ENCODE data around the gene PNPLA5. TPM values are rescaled to one million over a fixed set of nuclear protein-coding genes. Genes with fewer than 3 reads are reported as not detected.
"Not testable (repeated sequence)": the region's sequence is repeated elsewhere in the genome, so short reads cannot be mapped to it uniquely, and the experiment has no call there.

The PNPLA5 gene
- total and polyA plus RNA-seq, 2 donors (not counting 1 experiment from before 2014, with no cell fraction given): 0.33 TPM; not detected in 1

- H3K9me3 ChIP-seq (ENCODE audit: control insufficient read depth, insufficient read depth, low read depth, low read length): no peaks in the 10 kb centered on the region
- H3K27me3 ChIP-seq (ENCODE audit: control insufficient read depth, insufficient read depth, low read length): peaks cover 2% of the 10 kb centered on the region
- H3K9ac ChIP-seq (ENCODE audit: insufficient read depth, low read length): no peak overlapping the region
- H3K4me1 ChIP-seq (ENCODE audit: control insufficient read depth, extremely low read depth, insufficient read depth, low read length): no peaks in the 10 kb centered on the region
- no peaks in the 10 kb centered on the region for H3K79me2 ChIP-seq (ENCODE audit: control insufficient read depth, insufficient read depth, low read length)
- DNase-seq (ENCODE audit: low read depth in 2 of 2): no peak
- no peak overlapping the region for H3K4me3 ChIP-seq (replicated peaks in 1 of 4; ENCODE audit: control extremely low read depth in 1 of 4, insufficient read depth in 1 of 4, low read depth in 3 of 4, low read length in 4 of 4)
- TF ChIP-seq CTCF (conservative IDR thresholded peaks at IDR 0.05 in 1 of 2, IDR thresholded peaks at IDR 0.05 in 1 of 2; ENCODE audit: low read depth in 1 of 2, low read length in 2 of 2): no peak
- TF ChIP-seq EZH2 (IDR thresholded peaks at IDR 0.05; ENCODE audit: low read length, missing control alignments): no peak
- H4K20me1 ChIP-seq (ENCODE audit: control insufficient read depth, extremely low read depth, insufficient read depth, low read length): no peaks in the 10 kb centered on the region
- H2AFZ ChIP-seq (ENCODE audit: low read length): no peak overlapping the region
- H3K27ac ChIP-seq (ENCODE audit: insufficient read depth, low read length): no peak overlapping the region
- H3K36me3 ChIP-seq (ENCODE audit: control insufficient read depth, insufficient read depth, low read length): no peaks in the 10 kb centered on the region
- no peak overlapping the region for H3K4me2 ChIP-seq (ENCODE audit: extremely low read depth, insufficient read depth, low read length)
Observed at GRCh38 chr22:43876866-43877509, 14.8 kb downstream of the PNPLA5 start.

GRCh38 chr22:43869799-43870198 is 22.0 kb downstream of the PNPLA5 start:
- H2AFZ ChIP-seq (ENCODE audit: low read length): no peak overlapping the region
- no peak for DNase-seq (ENCODE audit: low read depth in 2 of 2)
- no peaks in the 10 kb centered on the region for H3K27me3 ChIP-seq (ENCODE audit: control insufficient read depth, insufficient read depth, low read length)
- H4K20me1 ChIP-seq (ENCODE audit: control insufficient read depth, extremely low read depth, insufficient read depth, low read length): no peaks in the 10 kb centered on the region
- no peaks in the 10 kb centered on the region for H3K9me3 ChIP-seq (ENCODE audit: control insufficient read depth, insufficient read depth, low read depth, low read length)
- H3K9ac ChIP-seq (ENCODE audit: insufficient read depth, low read length): no peak overlapping the region
- H3K36me3 ChIP-seq (ENCODE audit: control insufficient read depth, insufficient read depth, low read length): no peaks in the 10 kb centered on the region
- no peaks in the 10 kb centered on the region for H3K79me2 ChIP-seq (ENCODE audit: control insufficient read depth, insufficient read depth, low read length)
- no peak overlapping the region for H3K4me3 ChIP-seq (replicated peaks in 1 of 4; ENCODE audit: control extremely low read depth in 1 of 4, insufficient read depth in 1 of 4, low read depth in 3 of 4, low read length in 4 of 4)
- no peak overlapping the region for H3K4me2 ChIP-seq (ENCODE audit: extremely low read depth, insufficient read depth, low read length)
- no peaks in the 10 kb centered on the region for H3K4me1 ChIP-seq (ENCODE audit: control insufficient read depth, extremely low read depth, insufficient read depth, low read length)
- TF ChIP-seq EZH2 (IDR thresholded peaks at IDR 0.05; ENCODE audit: low read length, missing control alignments): no peak
- H3K27ac ChIP-seq (ENCODE audit: insufficient read depth, low read length): no peak overlapping the region

- DNase-seq (ENCODE audit: low read depth in 2 of 2); H3K9me3 ChIP-seq (ENCODE audit: control insufficient read depth, insufficient read depth, low read depth, low read length); H3K4me1 ChIP-seq (ENCODE audit: control insufficient read depth, extremely low read depth, insufficient read depth, low read length); H3K27me3 ChIP-seq (ENCODE audit: control insufficient read depth, insufficient read depth, low read length); H3K9ac ChIP-seq (ENCODE audit: insufficient read depth, low read length); H3K27ac ChIP-seq (ENCODE audit: insufficient read depth, low read length); H2AFZ ChIP-seq (ENCODE audit: low read length); H3K36me3 ChIP-seq (ENCODE audit: control insufficient read depth, insufficient read depth, low read length); H4K20me1 ChIP-seq (ENCODE audit: control insufficient read depth, extremely low read depth, insufficient read depth, low read length); H3K4me3 ChIP-seq (replicated peaks in 1 of 4; ENCODE audit: control extremely low read depth in 1 of 4, insufficient read depth in 1 of 4, low read depth in 3 of 4, low read length in 4 of 4); H3K79me2 ChIP-seq (ENCODE audit: control insufficient read depth, insufficient read depth, low read length); H3K4me2 ChIP-seq (ENCODE audit: extremely low read depth, insufficient read depth, low read length): not testable (repeated sequence)
Observed at GRCh38 chr22:43869001-43869400, 22.8 kb downstream of the PNPLA5 start.

- DNase-seq (ENCODE audit: low read depth in 2 of 2): peak; percentile 59 to 70
- no peak for TF ChIP-seq EZH2 (IDR thresholded peaks at IDR 0.05; ENCODE audit: low read length, missing control alignments)
- no peak for TF ChIP-seq CTCF (conservative IDR thresholded peaks at IDR 0.05 in 1 of 2, IDR thresholded peaks at IDR 0.05 in 1 of 2; ENCODE audit: low read depth in 1 of 2, low read length in 2 of 2)
- H3K9ac ChIP-seq (ENCODE audit: insufficient read depth, low read length): no peak overlapping the region
- no peaks in the 10 kb centered on the region for H3K9me3 ChIP-seq (ENCODE audit: control insufficient read depth, insufficient read depth, low read depth, low read length)
- no peaks in the 10 kb centered on the region for H3K79me2 ChIP-seq (ENCODE audit: control insufficient read depth, insufficient read depth, low read length)
- H4K20me1 ChIP-seq (ENCODE audit: control insufficient read depth, extremely low read depth, insufficient read depth, low read length): no peaks in the 10 kb centered on the region
- H3K36me3 ChIP-seq (ENCODE audit: control insufficient read depth, insufficient read depth, low read length): no peaks in the 10 kb centered on the region
- H3K4me3 ChIP-seq (replicated peaks in 1 of 4; ENCODE audit: control extremely low read depth in 1 of 4, insufficient read depth in 1 of 4, low read depth in 3 of 4, low read length in 4 of 4): no peak overlapping the region
- no peaks in the 10 kb centered on the region for H3K4me1 ChIP-seq (ENCODE audit: control insufficient read depth, extremely low read depth, insufficient read depth, low read length)
- no peak overlapping the region for H3K27ac ChIP-seq (ENCODE audit: insufficient read depth, low read length)
- H3K27me3 ChIP-seq (ENCODE audit: control insufficient read depth, insufficient read depth, low read length): no peaks in the 10 kb centered on the region
- no peak overlapping the region for H3K4me2 ChIP-seq (ENCODE audit: extremely low read depth, insufficient read depth, low read length)
- no peak overlapping the region for H2AFZ ChIP-seq (ENCODE audit: low read length)
Observed at GRCh38 chr22:43867839-43868635, 23.8 kb downstream of the PNPLA5 start.

Data from fibroblast of lung (primary cell).